ENCODE data around the gene RASL12.

GRCh38 chr15:65115086-65115485 is 47.3 kb upstream of the RASL12 start, which contains the start of gene UBAP1L:
- TF ChIP-seq, protein P1, sequence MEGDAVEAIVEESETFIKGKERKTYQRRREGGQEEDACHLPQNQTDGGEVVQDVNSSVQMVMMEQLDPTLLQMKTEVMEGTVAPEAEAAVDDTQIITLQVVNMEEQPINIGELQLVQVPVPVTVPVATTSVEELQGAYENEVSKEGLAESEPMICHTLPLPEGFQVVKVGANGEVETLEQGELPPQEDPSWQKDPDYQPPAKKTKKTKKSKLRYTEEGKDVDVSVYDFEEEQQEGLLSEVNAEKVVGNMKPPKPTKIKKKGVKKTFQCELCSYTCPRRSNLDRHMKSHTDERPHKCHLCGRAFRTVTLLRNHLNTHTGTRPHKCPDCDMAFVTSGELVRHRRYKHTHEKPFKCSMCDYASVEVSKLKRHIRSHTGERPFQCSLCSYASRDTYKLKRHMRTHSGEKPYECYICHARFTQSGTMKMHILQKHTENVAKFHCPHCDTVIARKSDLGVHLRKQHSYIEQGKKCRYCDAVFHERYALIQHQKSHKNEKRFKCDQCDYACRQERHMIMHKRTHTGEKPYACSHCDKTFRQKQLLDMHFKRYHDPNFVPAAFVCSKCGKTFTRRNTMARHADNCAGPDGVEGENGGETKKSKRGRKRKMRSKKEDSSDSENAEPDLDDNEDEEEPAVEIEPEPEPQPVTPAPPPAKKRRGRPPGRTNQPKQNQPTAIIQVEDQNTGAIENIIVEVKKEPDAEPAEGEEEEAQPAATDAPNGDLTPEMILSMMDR (IDR thresholded peaks at IDR 0.05), result no peak
- TF ChIP-seq EZH2 (IDR thresholded peaks at IDR 0.05), result no peak
